ENCODE data around the gene CPNE9.
"Not testable (repeated sequence)": the region's sequence is repeated elsewhere in the genome, so short reads cannot be mapped to it uniquely, and the experiment has no call there.

The CPNE9 gene

DNA sequence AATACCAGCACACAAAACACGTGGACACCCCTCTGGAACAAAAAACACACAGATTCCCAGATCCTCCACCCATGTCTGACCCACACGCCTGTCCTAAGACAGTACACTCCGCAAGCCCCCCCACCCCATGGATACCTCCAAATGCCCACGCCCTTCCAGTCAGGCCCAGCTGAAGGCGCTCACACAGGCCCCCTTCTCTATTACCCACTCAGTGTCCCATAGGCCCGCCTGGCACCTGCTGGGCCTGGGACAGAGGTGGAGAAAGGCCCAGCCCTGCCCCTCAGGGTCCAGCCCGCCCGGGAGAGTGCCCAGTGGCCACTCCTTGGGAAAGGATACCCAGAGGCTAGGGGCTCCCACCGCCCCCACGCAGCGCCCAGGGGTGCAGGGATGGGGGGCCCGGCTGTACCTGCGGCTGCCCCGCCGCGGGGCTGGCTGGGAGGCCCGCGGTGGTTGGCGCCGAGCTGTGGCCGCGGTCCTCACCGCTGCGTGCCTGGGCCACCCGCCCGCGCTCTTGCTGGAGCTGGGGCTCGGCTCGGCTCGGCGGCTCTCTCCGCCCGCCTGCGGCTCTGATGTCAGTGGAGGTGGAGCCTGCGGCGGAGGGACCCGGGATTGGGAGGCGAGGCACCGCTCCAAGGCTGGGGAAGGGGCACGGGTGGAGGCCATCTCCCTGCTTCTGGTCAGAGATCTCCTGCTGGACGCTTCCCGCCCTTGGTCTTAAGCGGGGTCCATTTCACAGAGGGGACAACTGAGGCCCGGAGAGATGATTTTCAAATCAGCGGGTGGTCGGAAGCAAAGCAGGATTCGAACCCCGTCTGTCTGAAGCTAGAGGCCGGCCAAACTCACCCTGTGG lies 66.0 kb downstream of the CPNE9 start, which contains the start of gene CAMK1:
Gene CAMK1, minus strand, starts transcription at position 522 of the 850 bp plus-strand sequence. CDS start 2,198 bp downstream, outside the sequence.
- no peaks in the 10 kb centered on the region for H3K9me3 ChIP-seq (replicated peaks; ENCODE audit: insufficient read depth, low read length)
- peak; percentile 65 for DNase-seq
- TF ChIP-seq EZH2phosphoT487 (IDR thresholded peaks at IDR 0.05; ENCODE audit: low read length) (no peak), EZH2 (optimal IDR thresholded peaks at IDR 0.05; ENCODE audit: low read depth, low read length) (no peak)
- TF ChIP-seq, protein P1, sequence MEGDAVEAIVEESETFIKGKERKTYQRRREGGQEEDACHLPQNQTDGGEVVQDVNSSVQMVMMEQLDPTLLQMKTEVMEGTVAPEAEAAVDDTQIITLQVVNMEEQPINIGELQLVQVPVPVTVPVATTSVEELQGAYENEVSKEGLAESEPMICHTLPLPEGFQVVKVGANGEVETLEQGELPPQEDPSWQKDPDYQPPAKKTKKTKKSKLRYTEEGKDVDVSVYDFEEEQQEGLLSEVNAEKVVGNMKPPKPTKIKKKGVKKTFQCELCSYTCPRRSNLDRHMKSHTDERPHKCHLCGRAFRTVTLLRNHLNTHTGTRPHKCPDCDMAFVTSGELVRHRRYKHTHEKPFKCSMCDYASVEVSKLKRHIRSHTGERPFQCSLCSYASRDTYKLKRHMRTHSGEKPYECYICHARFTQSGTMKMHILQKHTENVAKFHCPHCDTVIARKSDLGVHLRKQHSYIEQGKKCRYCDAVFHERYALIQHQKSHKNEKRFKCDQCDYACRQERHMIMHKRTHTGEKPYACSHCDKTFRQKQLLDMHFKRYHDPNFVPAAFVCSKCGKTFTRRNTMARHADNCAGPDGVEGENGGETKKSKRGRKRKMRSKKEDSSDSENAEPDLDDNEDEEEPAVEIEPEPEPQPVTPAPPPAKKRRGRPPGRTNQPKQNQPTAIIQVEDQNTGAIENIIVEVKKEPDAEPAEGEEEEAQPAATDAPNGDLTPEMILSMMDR (IDR thresholded peaks at IDR 0.05; ENCODE audit: low read length), result no peak
- 0 out of 2 replicates have a peak, but pooled peaks cover 5% of the 10 kb centered on the region for H3K4me1 ChIP-seq (ENCODE audit: low read length)
- H3K9ac ChIP-seq (ENCODE audit: low read length), result peak within 1 kb of the TSS; percentile 66; the same call in 1 of the 2 replicates
- no peaks in the 10 kb centered on the region for H3K36me3 ChIP-seq (replicated peaks; ENCODE audit: insufficient read depth, low read length)
- H3K4me3 ChIP-seq (ENCODE audit: low read length), result peak within 1 kb of the TSS; percentile 75
- no peaks in the 10 kb centered on the region for H4K20me1 ChIP-seq (ENCODE audit: insufficient read depth, low read length)
- H3K27me3 ChIP-seq (replicated peaks; ENCODE audit: insufficient read depth, low read length), result no peaks in the 10 kb centered on the region
- H2AFZ ChIP-seq (ENCODE audit: low read length), result peak within 1 kb of the TSS; percentile 68
- peak within 1 kb of the TSS; percentile 80 for H3K4me2 ChIP-seq (ENCODE audit: low read depth, low read length)
- H3F3A ChIP-seq (ENCODE audit: insufficient read depth, low read length), result no peaks in the 10 kb centered on the region; the same call in 1 of the 2 replicates
- H3K9me2 ChIP-seq (replicated peaks; ENCODE audit: insufficient read depth, low read length), result no peaks in the 10 kb centered on the region
- no peaks in the 10 kb centered on the region for H3K79me2 ChIP-seq (ENCODE audit: low read length)
- no peak within 1 kb of the TSS for H3K27ac ChIP-seq (ENCODE audit: low read length)

DNA sequence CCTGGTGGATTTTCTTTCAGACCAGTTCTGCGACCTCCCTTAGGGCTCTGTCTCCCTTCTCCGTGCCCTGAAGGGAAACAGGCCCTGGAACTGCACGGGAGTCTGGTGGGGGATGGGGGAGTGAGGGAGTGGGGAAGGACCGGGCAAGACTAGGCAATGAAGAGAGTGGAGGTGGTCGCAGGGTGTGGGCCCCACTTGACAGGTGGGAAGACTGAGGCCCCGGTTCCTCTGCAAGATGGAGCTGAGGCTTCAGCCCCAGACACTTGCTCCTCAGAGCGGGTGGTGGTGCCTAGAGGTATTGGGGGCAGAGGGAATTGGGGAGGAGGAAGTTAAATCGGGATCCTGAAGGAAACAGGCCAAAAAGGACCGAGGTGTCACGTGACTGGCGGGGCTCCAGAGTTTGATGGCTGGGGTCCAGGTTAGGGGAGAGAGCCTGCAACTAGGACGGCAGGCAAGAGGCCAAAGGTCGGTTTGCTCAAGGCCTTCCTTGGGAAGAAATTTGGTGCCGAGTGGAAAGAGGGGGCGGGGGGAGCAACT lies 66.7 kb downstream of the CPNE9 start:
- no peaks in the 10 kb centered on the region; the same call in 1 of the 2 replicates for H3F3A ChIP-seq (ENCODE audit: insufficient read depth, low read length)
- peak overlapping the region; percentile 80 for H3K4me2 ChIP-seq (ENCODE audit: low read depth, low read length)
- H3K79me2 ChIP-seq (ENCODE audit: low read length), result no peaks in the 10 kb centered on the region
- no peaks in the 10 kb centered on the region for H4K20me1 ChIP-seq (ENCODE audit: insufficient read depth, low read length)
- TF ChIP-seq, protein P1 (IDR thresholded peaks at IDR 0.05; ENCODE audit: low read length), result no peak
- TF ChIP-seq EZH2 (optimal IDR thresholded peaks at IDR 0.05; ENCODE audit: low read depth, low read length) (no peak), EZH2phosphoT487 (IDR thresholded peaks at IDR 0.05; ENCODE audit: low read length) (no peak)
- no peaks in the 10 kb centered on the region for H3K9me3 ChIP-seq (replicated peaks; ENCODE audit: insufficient read depth, low read length)
- H3K27me3 ChIP-seq (replicated peaks; ENCODE audit: insufficient read depth, low read length), result no peaks in the 10 kb centered on the region
- peak overlapping the region; percentile 75 for H3K4me3 ChIP-seq (ENCODE audit: low read length)
- no peaks in the 10 kb centered on the region for H3K9me2 ChIP-seq (replicated peaks; ENCODE audit: insufficient read depth, low read length)
- peak overlapping the region; percentile 66; the same call in 1 of the 2 replicates for H3K9ac ChIP-seq (ENCODE audit: low read length)
- H3K4me1 ChIP-seq (ENCODE audit: low read length), result 0 out of 2 replicates have a peak, but pooled peaks cover 5% of the 10 kb centered on the region
- H2AFZ ChIP-seq (ENCODE audit: low read length), result peak overlapping the region; percentile 68
- H3K27ac ChIP-seq (ENCODE audit: low read length), result no peak overlapping the region
- DNase-seq, result no peak
- H3K36me3 ChIP-seq (replicated peaks; ENCODE audit: insufficient read depth, low read length), result no peaks in the 10 kb centered on the region

DNA sequence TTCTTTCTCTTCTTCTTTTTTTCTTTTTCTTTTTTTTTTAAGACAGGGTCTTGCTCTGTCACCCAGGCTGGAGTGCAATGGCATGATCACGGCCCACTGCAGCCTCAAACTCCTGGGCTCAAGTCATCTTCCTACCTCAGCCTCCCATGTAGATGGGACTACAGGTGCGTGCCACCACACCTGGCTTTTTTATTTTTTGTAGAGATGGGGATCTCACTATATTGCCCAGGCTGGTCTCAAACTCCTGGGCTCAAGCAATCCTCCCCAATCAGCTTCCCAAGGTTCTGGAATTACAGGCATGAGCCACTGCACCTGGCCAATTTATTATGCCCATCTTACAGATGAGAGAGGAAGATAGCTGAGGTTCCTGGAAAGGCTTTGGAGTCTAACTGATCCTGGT lies 67.4 kb downstream of the CPNE9 start:
- not testable (repeated sequence) for H3K27ac ChIP-seq (ENCODE audit: low read length); H3K36me3 ChIP-seq (replicated peaks; ENCODE audit: insufficient read depth, low read length); DNase-seq; H3K27me3 ChIP-seq (replicated peaks; ENCODE audit: insufficient read depth, low read length); H3K4me1 ChIP-seq (ENCODE audit: low read length); H3K79me2 ChIP-seq (ENCODE audit: low read length); H3K9me2 ChIP-seq (replicated peaks; ENCODE audit: insufficient read depth, low read length); H2AFZ ChIP-seq (ENCODE audit: low read length); H3K9ac ChIP-seq (ENCODE audit: low read length); H4K20me1 ChIP-seq (ENCODE audit: insufficient read depth, low read length); H3K9me3 ChIP-seq (replicated peaks; ENCODE audit: insufficient read depth, low read length); H3K4me3 ChIP-seq (ENCODE audit: low read length); H3F3A ChIP-seq (ENCODE audit: insufficient read depth, low read length); H3K4me2 ChIP-seq (ENCODE audit: low read depth, low read length)

All from MM.1S (cell line).